DMS153 treated with DMSO at 0.1 percent for 48 hours (cell line): ENCODE data around the gene NKPD1.

ENCODE experiments used
- DNase-seq: peaks from one replicate; lab custom pipeline; 2025; ENCODE audit not compliant: unreplicated experiment; lab: John Stamatoyannopoulos, UW

The NKPD1 gene

DNA sequence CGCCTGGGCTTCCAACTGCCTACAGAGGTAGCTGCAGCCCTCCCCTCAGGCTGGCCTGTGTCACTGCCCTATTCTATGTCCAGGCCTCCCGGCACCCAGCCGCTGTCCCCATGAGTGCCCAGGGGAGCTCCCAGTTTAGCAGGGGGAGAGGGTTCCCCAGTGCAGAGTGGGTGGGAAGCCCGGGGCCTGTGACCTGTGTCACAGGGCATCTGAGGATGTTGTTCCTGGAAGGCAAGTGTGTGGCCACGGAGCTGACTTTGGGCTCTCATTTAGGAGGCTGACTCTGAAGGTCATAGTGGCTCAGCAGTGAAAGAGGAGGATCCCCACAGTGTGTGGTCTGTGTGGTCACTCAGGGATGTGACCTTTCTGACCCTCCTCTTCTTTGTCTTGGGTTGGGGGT lies 42.7 kb downstream of the NKPD1 start:
- no peak for DNase-seq

- no peak for DNase-seq
These were observed 43.1 kb downstream of the NKPD1 start for GRCh38 chr19:45117671-45118070.

- DNase-seq, result peak; percentile 45
These were observed 43.6 kb downstream of the NKPD1 start for GRCh38 chr19:45117167-45117594.

DNA sequence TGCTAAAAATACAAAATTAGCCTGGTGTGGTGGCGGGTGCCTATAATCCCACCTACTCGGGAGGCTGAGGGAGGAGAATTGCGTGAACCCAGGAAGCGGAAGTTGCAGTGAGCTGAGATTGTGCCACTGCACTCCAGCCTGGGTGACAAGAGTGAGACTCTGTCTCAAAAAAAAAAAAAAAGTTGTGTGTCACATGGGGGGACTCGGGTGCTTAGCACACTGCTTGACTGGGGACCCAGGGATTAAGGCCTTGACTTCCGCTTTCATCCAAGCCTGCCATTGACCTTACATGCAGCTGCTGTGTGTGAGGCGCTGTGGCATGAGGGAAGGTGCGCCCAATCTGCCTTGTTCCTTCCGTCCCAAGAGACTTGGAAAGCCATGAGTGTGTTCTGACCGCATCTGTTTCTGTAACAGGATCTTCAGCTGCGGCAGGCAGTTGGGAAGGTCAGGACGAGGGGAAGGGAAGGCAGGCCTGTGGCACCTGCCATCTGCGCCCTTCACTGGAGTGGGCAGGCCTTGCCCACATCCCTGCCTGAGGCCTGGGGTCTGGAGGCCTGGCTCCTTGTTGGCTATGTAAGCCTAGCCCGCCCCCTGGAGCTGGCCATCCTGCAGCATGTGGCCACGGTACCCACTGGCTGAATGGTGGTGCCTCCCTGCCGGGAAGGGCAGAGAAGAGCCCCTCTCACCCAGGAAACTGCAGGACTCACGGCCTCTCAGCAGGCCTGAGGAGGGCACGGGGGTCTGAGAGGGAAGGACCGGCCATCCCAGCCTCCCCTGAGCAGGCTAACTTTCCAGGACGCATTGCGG lies 44.8 kb downstream of the NKPD1 start:
- DNase-seq, result peak; percentile 60

- no peak for DNase-seq
These were observed 46.7 kb downstream of the NKPD1 start for GRCh38 chr19:45114116-45114515.

DNA sequence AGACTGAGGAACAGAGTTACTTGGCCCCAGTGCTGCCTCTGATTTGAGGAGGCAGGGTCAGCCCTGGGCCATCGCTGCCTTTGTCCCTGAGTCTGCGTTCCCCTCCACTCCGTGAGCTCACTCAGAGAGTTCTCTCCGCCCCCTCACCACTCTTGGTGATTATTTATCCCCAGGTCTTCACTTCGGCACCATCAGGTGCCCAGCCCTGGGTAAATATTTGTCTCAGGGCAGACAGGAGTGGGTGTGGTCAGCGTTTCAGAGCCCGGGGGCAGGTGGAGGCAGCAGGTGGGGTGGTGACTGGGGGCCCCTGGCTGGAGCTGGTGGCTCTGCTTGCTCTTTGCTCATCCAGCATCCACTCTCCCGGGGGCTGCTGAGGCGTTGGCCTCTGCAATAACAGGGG lies 47.2 kb downstream of the NKPD1 start:
- peak; percentile 91 for DNase-seq

GRCh38 chr19:45112111-45112827 lies 48.5 kb downstream of the NKPD1 start:
- no peak for DNase-seq
